ENCODE measurements around the gene MORC4.
A peak's percentile ranks its signal among the peaks of the same experiment; 100 is the strongest.

MORC4 gene

GRCh38 chrX:107000013-107000515, at the start of gene MORC4:
MORC4 (minus strand) TSS chrX:107000212; CDS start chrX:106999969, 243 bp downstream.
- TF ChIP-seq CTCF (IDR thresholded peaks at IDR 0.05; ENCODE audit: low read depth, low read length) (no peak), POLR2A (IDR thresholded peaks at IDR 0.05; ENCODE audit: extremely low read depth, insufficient read length) (no peak), MAX (IDR thresholded peaks at IDR 0.05; ENCODE audit: low read depth, low read length) (no peak), MYC (IDR thresholded peaks at IDR 0.05; ENCODE audit: low read depth, low read length) (no peak)
- no peak within 1 kb of the TSS for H3K4me3 ChIP-seq (ENCODE audit: low read depth, low read length)
- no peak for DNase-seq (ENCODE audit: low read depth)

GRCh38 chrX:107047622-107048021, 47.6 kb upstream of the MORC4 start:
- TF ChIP-seq CTCF (IDR thresholded peaks at IDR 0.05; ENCODE audit: low read depth, low read length): no peak
- TF ChIP-seq MYC (IDR thresholded peaks at IDR 0.05; ENCODE audit: low read depth, low read length): no peak
- no peak for TF ChIP-seq MAX (IDR thresholded peaks at IDR 0.05; ENCODE audit: low read depth, low read length)
- no peak for TF ChIP-seq POLR2A (IDR thresholded peaks at IDR 0.05; ENCODE audit: extremely low read depth, insufficient read length)
- DNase-seq (ENCODE audit: low read depth): no peak
- H3K4me3 ChIP-seq (ENCODE audit: low read depth, low read length): no peak overlapping the region

DNA sequence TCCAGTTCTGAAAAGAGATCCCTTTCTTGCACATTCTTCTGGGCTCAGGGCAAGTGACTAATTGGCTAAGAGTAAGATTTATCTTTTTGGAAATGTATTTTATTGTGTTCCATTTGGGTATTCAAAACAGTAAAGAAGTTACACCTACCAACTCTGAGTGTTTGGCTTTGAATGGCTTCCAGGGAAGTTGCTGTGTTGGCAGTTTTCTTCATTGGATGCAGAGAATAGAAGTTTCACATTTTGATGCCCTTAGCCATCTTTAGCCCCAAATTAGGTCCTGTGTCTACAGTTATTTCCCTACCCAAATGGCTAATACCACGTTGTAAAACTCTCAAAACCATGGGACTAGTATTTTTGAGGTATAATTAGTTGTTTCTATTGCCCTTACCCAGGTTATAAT, 29.7 kb upstream of the MORC4 start:
- H3K4me3 ChIP-seq (ENCODE audit: low read depth, low read length): no peak overlapping the region
- DNase-seq (ENCODE audit: low read depth): no peak
- TF ChIP-seq MYC (IDR thresholded peaks at IDR 0.05; ENCODE audit: low read depth, low read length) (no peak), MAX (IDR thresholded peaks at IDR 0.05; ENCODE audit: low read depth, low read length) (no peak), CTCF (IDR thresholded peaks at IDR 0.05; ENCODE audit: low read depth, low read length) (no peak), POLR2A (IDR thresholded peaks at IDR 0.05; ENCODE audit: extremely low read depth, insufficient read length) (no peak)

GRCh38 chrX:107025545-107025944, 25.5 kb upstream of the MORC4 start:
- DNase-seq (ENCODE audit: low read depth): peak; percentile 25
- H3K4me3 ChIP-seq (ENCODE audit: low read depth, low read length): no peak overlapping the region
- TF ChIP-seq MAX (IDR thresholded peaks at IDR 0.05; ENCODE audit: low read depth, low read length) (no peak), CTCF (IDR thresholded peaks at IDR 0.05; ENCODE audit: low read depth, low read length) (peak; percentile 40)

DNA sequence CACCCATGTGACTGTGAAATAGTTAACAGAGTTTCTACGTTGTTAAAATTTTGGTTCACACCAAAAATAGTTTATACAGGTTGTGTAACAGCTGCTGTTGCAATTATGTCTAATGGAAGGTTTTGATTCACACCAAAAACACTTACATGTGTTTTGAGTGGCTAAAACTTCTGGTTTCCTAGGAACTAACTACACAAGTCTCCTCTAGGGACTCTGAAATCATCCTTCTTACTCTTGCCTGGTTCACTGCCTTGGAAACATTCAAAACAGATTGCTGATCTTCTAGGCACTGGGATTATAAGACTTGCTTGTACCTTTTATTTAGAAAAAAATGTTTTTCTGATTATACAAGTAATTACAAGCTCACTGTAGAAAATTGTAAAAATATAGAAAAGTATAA, 14.9 kb upstream of the MORC4 start:
- no peak for DNase-seq (ENCODE audit: low read depth)
- H3K4me3 ChIP-seq (ENCODE audit: low read depth, low read length): no peak overlapping the region
- no peak for TF ChIP-seq POLR2A (IDR thresholded peaks at IDR 0.05; ENCODE audit: extremely low read depth, insufficient read length)
- no peak for TF ChIP-seq CTCF (IDR thresholded peaks at IDR 0.05; ENCODE audit: low read depth, low read length)
- no peak for TF ChIP-seq MYC (IDR thresholded peaks at IDR 0.05; ENCODE audit: low read depth, low read length)
- TF ChIP-seq MAX (IDR thresholded peaks at IDR 0.05; ENCODE audit: low read depth, low read length): no peak

DNA sequence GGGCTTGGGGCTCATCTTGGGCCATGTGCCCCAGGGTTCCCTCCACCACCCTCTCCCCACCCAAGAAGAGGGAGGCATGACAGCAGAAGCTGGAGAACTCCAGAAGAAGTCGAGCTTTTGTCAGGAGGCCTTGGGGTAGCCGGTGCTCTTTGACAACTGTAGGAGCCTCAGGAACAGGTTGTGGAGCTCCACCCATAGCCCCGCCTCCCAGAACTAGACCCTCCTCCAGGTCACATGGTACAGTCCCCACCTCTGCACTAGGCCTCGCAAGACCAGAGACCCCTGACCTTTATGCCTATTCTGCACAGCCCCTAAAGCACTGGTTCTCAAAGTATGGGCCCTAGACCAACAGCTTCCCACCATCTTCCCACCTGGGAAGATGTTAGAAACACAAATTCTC, 8.0 kb upstream of the MORC4 start:
- DNase-seq (ENCODE audit: low read depth): no peak
- H3K4me3 ChIP-seq (ENCODE audit: low read depth, low read length): no peak overlapping the region
- no peak for TF ChIP-seq MAX (IDR thresholded peaks at IDR 0.05; ENCODE audit: low read depth, low read length)
- TF ChIP-seq POLR2A (IDR thresholded peaks at IDR 0.05; ENCODE audit: extremely low read depth, insufficient read length): no peak
- no peak for TF ChIP-seq CTCF (IDR thresholded peaks at IDR 0.05; ENCODE audit: low read depth, low read length)
- no peak for TF ChIP-seq MYC (IDR thresholded peaks at IDR 0.05; ENCODE audit: low read depth, low read length)

Measured in NB4 (cell line).